GM18517 (cell line): ENCODE results near the gene PTBP3.

Experiments used
- ATAC-seq: cut with Tn5 transposase; IDR thresholded peaks from one replicate; pipeline ENCODE4 v1.9.1; 2021; ENCODE audit warnings: mild to moderate bottlenecking, moderate library complexity; ENCODE audit not compliant: unreplicated experiment

The PTBP3 gene

GRCh38 chr9:112174222-112174964, 159.0 kb downstream of the PTBP3 start:
- ATAC-seq, result peak; percentile 73

- no peak for ATAC-seq
Observed at GRCh38 chr9:112173489-112174221, 159.8 kb downstream of the PTBP3 start.

DNA sequence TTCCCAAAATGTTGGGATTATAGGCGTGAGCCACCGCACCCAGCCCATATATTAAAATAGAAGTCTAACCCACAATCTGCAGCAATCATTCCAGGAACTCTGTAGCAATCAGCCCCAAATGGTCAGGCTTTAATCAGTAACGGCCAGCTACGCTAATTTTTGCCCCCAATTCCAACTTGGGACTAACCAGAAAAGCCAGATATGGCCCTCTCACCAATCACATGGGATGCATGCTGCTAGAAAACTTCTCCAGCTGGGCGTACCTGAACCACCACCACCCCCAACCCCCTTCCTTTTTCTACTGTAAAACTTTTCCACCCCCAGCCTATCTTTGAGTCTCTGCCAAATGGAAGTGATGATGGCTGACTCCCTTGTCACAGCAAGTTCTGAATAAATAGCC, 162.5 kb downstream of the PTBP3 start:
- no peak for ATAC-seq

GRCh38 chr9:112170235-112170634, 163.2 kb downstream of the PTBP3 start:
- ATAC-seq, result no peak

- no peak for ATAC-seq
Observed at GRCh38 chr9:112169368-112169767, 164.1 kb downstream of the PTBP3 start.

DNA sequence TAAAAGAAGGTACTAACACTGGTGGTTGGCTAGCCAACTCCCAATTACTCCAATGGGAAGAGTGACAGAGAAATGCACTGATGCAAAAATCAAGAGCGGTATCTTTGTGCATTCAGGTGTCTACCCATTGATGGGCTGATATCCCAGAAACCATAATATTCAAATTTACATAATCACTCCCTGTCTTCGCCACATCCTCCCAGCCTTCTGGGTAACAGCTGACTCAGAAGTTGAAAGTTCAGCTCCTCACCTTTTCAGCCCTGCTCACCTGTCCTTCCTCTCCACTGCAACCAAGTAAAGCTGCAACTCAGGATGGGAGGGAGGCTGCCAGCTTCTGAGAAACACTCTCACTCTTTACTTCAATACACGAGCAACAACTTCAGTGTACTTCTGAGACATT, 165.2 kb downstream of the PTBP3 start:
- ATAC-seq, result no peak
